Neural cell (in vitro differentiated cells): ENCODE results near the gene SPANXD.

Experiments used
- EP300 ChIP-seq: fragments of 450-650 bp; conservative IDR thresholded peaks from 2 replicates; pipeline ENCODE4 v1.6.1; 2014; ENCODE audit warnings: antibody characterized with exemption, mild to moderate bottlenecking, moderate library complexity; ENCODE audit not compliant: poor library complexity, severe bottlenecking
- EZH2 ChIP-seq: fragments of 200-600, 300-800 bp; shearing (Covaris generic), sonication (generic); IDR thresholded peaks from 2 replicates; pipeline ENCODE4 v1.6.1; 2014; ENCODE audit warnings: antibody characterized with exemption, low read length, borderline replicate concordance, mild to moderate bottlenecking; ENCODE audit not compliant: insufficient read depth, poor library complexity, severe bottlenecking
- MXI1 ChIP-seq: fragments of 450-650 bp; conservative IDR thresholded peaks from 2 replicates; pipeline ENCODE4 v1.6.1; 2014; ENCODE audit warnings: antibody characterized with exemption, mild to moderate bottlenecking; ENCODE audit not compliant: poor library complexity, severe bottlenecking
- POLR2AphosphoS5 ChIP-seq: IDR thresholded peaks from 2 replicates; pipeline ENCODE4 v1.6.1; 2012
- RAD21 ChIP-seq: fragments of 450-650 bp; conservative IDR thresholded peaks from 2 replicates; pipeline ENCODE4 v1.6.1; 2014; ENCODE audit warnings: antibody characterized with exemption, mild to moderate bottlenecking, moderate library complexity
- TF ChIP-seq, protein P1 (sequence below): fragments of 450-650 bp; IDR thresholded peaks from 2 replicates; pipeline ENCODE4 v1.5.1; 2014; ENCODE audit warnings: antibody characterized with exemption, mild to moderate bottlenecking, moderate library complexity; ENCODE audit not compliant: poor library complexity, severe bottlenecking

DNA sequence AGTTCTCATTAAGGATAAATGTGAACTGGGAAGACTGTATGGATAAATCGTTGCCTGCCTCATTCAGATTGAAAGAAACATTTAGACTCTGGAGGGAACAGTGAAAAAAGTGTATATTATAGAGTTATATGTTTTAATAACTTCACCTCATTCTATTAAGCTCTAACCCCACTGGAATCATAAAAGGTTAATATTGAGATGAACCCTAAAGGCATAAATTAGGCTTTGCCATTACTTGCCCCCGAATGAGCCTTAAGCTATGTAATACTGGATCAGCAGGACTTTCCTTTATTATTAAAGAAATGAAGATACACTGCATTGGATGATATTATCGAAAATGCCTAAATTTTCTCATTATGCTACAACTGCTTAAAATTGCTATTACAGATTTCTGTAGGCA, 44.1 kb upstream of the SPANXD start:
- TF ChIP-seq EP300: no peak
- TF ChIP-seq MXI1: no peak
- no peak for TF ChIP-seq RAD21
- TF ChIP-seq, protein P1, sequence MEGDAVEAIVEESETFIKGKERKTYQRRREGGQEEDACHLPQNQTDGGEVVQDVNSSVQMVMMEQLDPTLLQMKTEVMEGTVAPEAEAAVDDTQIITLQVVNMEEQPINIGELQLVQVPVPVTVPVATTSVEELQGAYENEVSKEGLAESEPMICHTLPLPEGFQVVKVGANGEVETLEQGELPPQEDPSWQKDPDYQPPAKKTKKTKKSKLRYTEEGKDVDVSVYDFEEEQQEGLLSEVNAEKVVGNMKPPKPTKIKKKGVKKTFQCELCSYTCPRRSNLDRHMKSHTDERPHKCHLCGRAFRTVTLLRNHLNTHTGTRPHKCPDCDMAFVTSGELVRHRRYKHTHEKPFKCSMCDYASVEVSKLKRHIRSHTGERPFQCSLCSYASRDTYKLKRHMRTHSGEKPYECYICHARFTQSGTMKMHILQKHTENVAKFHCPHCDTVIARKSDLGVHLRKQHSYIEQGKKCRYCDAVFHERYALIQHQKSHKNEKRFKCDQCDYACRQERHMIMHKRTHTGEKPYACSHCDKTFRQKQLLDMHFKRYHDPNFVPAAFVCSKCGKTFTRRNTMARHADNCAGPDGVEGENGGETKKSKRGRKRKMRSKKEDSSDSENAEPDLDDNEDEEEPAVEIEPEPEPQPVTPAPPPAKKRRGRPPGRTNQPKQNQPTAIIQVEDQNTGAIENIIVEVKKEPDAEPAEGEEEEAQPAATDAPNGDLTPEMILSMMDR: no peak
- TF ChIP-seq POLR2AphosphoS5: no peak
- TF ChIP-seq EZH2: no peak
